SK-N-SH treated with all-trans-retinoic acid at 6 μM for 48 hours (cell line): Measurements from ENCODE around the gene MRPL53.

Experiments used
- ATAC-seq: fragments of 200-7000 bp; cut with Tn5 transposase; 3 replicates; pipeline ENCODE4 v1.9.1; 2020; ENCODE audit warnings: mild to moderate bottlenecking, moderate library complexity
- ARNTL ChIP-seq: fragments of 450-650 bp; formaldehyde crosslinking; IDR thresholded peaks from 2 replicates; pipeline ENCODE4 v1.5.0; 2020; ENCODE audit warnings: low read depth, mild to moderate bottlenecking, moderate library complexity, borderline replicate concordance
- BACH2 ChIP-seq: fragments of 250-450 bp; sonication (Bioruptor Pico); IDR thresholded peaks from 2 replicates; pipeline ENCODE4 v1.9.0; 2021; ENCODE audit warnings: mild to moderate bottlenecking, borderline replicate concordance
- CSDC2 ChIP-seq: fragments of 250-450 bp; sonication (Bioruptor Pico); IDR thresholded peaks from 2 replicates; pipeline ENCODE4 v1.5.0; 2020; ENCODE audit warnings: mild to moderate bottlenecking, moderate library complexity
- GLIS3 ChIP-seq: fragments of 250-450 bp; sonication (Bioruptor Pico); IDR thresholded peaks from 2 replicates; pipeline ENCODE4 v1.5.0; 2020; ENCODE audit warnings: mild to moderate bottlenecking, moderate library complexity
- ISL1 ChIP-seq: fragments of 250-450 bp; sonication (Bioruptor Pico); IDR thresholded peaks from 2 replicates; pipeline ENCODE4 v2.1.2; 2022; ENCODE audit warnings: mild to moderate bottlenecking, moderate library complexity
- OSR1 ChIP-seq: fragments of 250-450 bp; sonication (Bioruptor Pico); IDR thresholded peaks from 2 replicates; pipeline ENCODE4 v1.8.0; 2022; ENCODE audit warnings: moderate library complexity, mild to moderate bottlenecking, inconsistent platforms
- PPARA ChIP-seq: fragments of 250-450 bp; sonication (Bioruptor Pico); IDR thresholded peaks from 2 replicates; pipeline ENCODE4 v1.5.0; 2020; ENCODE audit warnings: mild to moderate bottlenecking, borderline replicate concordance
- RARB ChIP-seq: fragments of 250-450 bp; sonication (Bioruptor Pico); IDR thresholded peaks from 2 replicates; pipeline ENCODE4 v1.8.0; 2021; ENCODE audit warnings: mild to moderate bottlenecking, moderate library complexity
- SNAI2 ChIP-seq: fragments of 250-450 bp; sonication (Bioruptor Pico); IDR thresholded peaks from 2 replicates; pipeline ENCODE4 v1.5.0; 2020; ENCODE audit warnings: mild to moderate bottlenecking, moderate library complexity
- TCF4 ChIP-seq: fragments of 250-450 bp; sonication (Bioruptor Pico); IDR thresholded peaks from 2 replicates; pipeline ENCODE4 v1.8.0; 2021; ENCODE audit warnings: mild to moderate bottlenecking, moderate library complexity, borderline replicate concordance
- TOX ChIP-seq: fragments of 250-450 bp; sonication (Bioruptor Pico); IDR thresholded peaks from 2 replicates; pipeline ENCODE4 v1.8.0; 2021; ENCODE audit warnings: mild to moderate bottlenecking, moderate library complexity, borderline replicate concordance
- ZC3H10 ChIP-seq: fragments of 250-450 bp; sonication (Bioruptor Pico); IDR thresholded peaks from 2 replicates; pipeline ENCODE4 v1.5.1; 2021; ENCODE audit warnings: mild to moderate bottlenecking, moderate library complexity
- ZFP3 ChIP-seq: fragments of 250-450 bp; sonication (Bioruptor Pico); IDR thresholded peaks from 2 replicates; pipeline ENCODE4 v1.5.0; 2020; ENCODE audit warnings: mild to moderate bottlenecking, moderate library complexity
- ZFP30 ChIP-seq: fragments of 450-650 bp; formaldehyde crosslinking; IDR thresholded peaks from 2 replicates; pipeline ENCODE4 v1.5.0; 2022; ENCODE audit warnings: mild to moderate bottlenecking, moderate library complexity
- ZNF565 ChIP-seq: fragments of 450-650 bp; formaldehyde crosslinking; conservative IDR thresholded peaks from 2 replicates; pipeline ENCODE4 v1.5.0; 2020; ENCODE audit warnings: low read depth, mild to moderate bottlenecking, moderate library complexity
- ZNF70 ChIP-seq: fragments of 450-650 bp; formaldehyde crosslinking; IDR thresholded peaks from 2 replicates; pipeline ENCODE4 v1.5.0; 2020; ENCODE audit warnings: mild to moderate bottlenecking, moderate library complexity
- ZNF8 ChIP-seq: fragments of 450-650 bp; formaldehyde crosslinking; IDR thresholded peaks from 2 replicates; pipeline ENCODE4 v1.5.0; 2020; ENCODE audit warnings: mild to moderate bottlenecking, moderate library complexity
- TF ChIP-seq, protein P1 (sequence below): fragments of 250-450 bp; sonication (Bioruptor Pico); IDR thresholded peaks from 2 replicates; pipeline ENCODE4 v1.8.0; 2021; ENCODE audit warnings: low read depth, mild to moderate bottlenecking, moderate library complexity, borderline replicate concordance
- TF ChIP-seq, protein P2 (sequence below): fragments of 250-450 bp; sonication (Bioruptor Pico); IDR thresholded peaks from 2 replicates; pipeline ENCODE4 v1.5.1; 2020; ENCODE audit warnings: low read depth, mild to moderate bottlenecking, moderate library complexity
- TF ChIP-seq, protein P3 (sequence below): fragments of 250-450 bp; sonication (Bioruptor Pico); IDR thresholded peaks from 2 replicates; pipeline ENCODE4 v1.8.0; 2020; ENCODE audit warnings: mild to moderate bottlenecking, moderate library complexity, borderline replicate concordance
- TF ChIP-seq, protein P4 (sequence below): fragments of 250-450 bp; sonication (Bioruptor Pico); IDR thresholded peaks from 2 replicates; pipeline ENCODE4 v1.5.0; 2020; ENCODE audit warnings: mild to moderate bottlenecking, moderate library complexity

Gene MRPL53

DNA sequence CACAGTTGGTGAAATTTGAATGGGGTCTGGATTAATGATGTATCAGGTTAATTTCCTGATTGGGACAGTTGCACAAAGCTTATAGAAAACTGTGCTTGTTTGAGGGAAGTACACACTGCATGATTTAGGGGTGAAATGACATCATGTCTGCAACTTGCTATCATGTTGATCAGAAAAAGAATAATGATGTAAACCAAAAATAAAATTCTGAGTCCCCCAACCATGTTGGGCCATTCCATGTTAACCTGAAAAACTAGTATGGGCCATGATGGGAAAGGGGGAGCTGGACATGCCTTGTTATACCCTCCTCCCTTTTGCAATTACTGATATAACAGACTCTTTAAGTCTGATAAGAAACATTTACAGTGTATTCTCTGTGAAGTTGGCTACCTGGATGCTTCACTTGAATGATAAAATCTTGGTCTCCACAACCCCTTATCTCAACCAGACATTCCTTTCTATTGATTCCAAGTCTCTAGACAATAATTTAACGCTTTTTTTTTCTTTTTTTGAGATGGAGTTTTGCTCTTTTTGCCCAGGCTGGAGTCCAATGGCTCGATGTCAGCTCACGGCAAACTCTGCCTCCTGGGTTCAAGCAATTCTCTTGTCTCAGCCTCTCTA, 21.8 kb downstream of the MRPL53 start (continued):
- TF ChIP-seq, protein P1, sequence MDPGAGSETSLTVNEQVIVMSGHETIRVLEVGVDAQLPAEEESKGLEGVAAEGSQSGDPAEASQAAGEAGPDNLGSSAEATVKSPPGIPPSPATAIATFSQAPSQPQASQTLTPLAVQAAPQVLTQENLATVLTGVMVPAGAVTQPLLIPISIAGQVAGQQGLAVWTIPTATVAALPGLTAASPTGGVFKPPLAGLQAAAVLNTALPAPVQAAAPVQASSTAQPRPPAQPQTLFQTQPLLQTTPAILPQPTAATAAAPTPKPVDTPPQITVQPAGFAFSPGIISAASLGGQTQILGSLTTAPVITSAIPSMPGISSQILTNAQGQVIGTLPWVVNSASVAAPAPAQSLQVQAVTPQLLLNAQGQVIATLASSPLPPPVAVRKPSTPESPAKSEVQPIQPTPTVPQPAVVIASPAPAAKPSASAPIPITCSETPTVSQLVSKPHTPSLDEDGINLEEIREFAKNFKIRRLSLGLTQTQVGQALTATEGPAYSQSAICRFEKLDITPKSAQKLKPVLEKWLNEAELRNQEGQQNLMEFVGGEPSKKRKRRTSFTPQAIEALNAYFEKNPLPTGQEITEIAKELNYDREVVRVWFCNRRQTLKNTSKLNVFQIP = no peak

DNA sequence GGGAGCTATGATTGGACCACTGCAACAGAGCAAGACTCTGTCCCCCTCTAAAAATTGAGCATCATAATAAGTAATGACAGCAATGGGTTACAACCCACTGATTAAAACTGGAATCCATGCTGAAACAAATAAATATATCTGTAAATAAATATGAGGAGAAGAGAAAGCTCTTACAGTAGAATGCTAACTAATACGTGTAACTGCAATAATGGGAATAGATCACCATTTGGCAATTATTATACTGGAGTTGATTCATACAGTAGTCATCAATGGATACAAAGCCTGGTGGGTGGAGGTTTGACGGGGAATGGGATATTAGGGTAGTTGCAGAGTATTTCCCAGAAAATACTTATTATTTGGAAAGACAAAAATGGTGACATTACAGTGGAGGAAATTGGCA, 23.7 kb downstream of the MRPL53 start:
- no peak for ATAC-seq
- TF ChIP-seq CSDC2 (CRISPR knock-in tag) (no peak), TOX (CRISPR knock-in tag) (no peak), ARNTL (CRISPR knock-in tag) (no peak), GLIS3 (CRISPR knock-in tag) (no peak), RARB (CRISPR knock-in tag) (no peak), ZNF565 (CRISPR knock-in tag) (no peak), ZC3H10 (no peak), ZFP30 (no peak), OSR1 (CRISPR knock-in tag) (no peak), SNAI2 (no peak), TCF4 (CRISPR knock-in tag) (no peak), PPARA (CRISPR knock-in tag) (no peak)
- TF ChIP-seq, protein P2, sequence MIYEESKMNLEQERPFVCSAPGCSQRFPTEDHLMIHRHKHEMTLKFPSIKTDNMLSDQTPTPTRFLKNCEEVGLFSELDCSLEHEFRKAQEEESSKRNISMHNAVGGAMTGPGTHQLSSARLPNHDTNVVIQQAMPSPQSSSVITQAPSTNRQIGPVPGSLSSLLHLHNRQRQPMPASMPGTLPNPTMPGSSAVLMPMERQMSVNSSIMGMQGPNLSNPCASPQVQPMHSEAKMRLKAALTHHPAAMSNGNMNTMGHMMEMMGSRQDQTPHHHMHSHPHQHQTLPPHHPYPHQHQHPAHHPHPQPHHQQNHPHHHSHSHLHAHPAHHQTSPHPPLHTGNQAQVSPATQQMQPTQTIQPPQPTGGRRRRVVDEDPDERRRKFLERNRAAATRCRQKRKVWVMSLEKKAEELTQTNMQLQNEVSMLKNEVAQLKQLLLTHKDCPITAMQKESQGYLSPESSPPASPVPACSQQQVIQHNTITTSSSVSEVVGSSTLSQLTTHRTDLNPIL (CRISPR knock-in tag) = no peak
- TF ChIP-seq, protein P3, sequence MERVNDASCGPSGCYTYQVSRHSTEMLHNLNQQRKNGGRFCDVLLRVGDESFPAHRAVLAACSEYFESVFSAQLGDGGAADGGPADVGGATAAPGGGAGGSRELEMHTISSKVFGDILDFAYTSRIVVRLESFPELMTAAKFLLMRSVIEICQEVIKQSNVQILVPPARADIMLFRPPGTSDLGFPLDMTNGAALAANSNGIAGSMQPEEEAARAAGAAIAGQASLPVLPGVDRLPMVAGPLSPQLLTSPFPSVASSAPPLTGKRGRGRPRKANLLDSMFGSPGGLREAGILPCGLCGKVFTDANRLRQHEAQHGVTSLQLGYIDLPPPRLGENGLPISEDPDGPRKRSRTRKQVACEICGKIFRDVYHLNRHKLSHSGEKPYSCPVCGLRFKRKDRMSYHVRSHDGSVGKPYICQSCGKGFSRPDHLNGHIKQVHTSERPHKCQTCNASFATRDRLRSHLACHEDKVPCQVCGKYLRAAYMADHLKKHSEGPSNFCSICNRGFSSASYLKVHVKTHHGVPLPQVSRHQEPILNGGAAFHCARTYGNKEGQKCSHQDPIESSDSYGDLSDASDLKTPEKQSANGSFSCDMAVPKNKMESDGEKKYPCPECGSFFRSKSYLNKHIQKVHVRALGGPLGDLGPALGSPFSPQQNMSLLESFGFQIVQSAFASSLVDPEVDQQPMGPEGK (CRISPR knock-in tag) = no peak
- TF ChIP-seq, protein P4, sequence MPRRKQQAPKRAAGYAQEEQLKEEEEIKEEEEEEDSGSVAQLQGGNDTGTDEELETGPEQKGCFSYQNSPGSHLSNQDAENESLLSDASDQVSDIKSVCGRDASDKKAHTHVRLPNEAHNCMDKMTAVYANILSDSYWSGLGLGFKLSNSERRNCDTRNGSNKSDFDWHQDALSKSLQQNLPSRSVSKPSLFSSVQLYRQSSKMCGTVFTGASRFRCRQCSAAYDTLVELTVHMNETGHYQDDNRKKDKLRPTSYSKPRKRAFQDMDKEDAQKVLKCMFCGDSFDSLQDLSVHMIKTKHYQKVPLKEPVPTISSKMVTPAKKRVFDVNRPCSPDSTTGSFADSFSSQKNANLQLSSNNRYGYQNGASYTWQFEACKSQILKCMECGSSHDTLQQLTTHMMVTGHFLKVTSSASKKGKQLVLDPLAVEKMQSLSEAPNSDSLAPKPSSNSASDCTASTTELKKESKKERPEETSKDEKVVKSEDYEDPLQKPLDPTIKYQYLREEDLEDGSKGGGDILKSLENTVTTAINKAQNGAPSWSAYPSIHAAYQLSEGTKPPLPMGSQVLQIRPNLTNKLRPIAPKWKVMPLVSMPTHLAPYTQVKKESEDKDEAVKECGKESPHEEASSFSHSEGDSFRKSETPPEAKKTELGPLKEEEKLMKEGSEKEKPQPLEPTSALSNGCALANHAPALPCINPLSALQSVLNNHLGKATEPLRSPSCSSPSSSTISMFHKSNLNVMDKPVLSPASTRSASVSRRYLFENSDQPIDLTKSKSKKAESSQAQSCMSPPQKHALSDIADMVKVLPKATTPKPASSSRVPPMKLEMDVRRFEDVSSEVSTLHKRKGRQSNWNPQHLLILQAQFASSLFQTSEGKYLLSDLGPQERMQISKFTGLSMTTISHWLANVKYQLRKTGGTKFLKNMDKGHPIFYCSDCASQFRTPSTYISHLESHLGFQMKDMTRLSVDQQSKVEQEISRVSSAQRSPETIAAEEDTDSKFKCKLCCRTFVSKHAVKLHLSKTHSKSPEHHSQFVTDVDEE (CRISPR knock-in tag) = no peak
- TF ChIP-seq, protein P1 = no peak

DNA sequence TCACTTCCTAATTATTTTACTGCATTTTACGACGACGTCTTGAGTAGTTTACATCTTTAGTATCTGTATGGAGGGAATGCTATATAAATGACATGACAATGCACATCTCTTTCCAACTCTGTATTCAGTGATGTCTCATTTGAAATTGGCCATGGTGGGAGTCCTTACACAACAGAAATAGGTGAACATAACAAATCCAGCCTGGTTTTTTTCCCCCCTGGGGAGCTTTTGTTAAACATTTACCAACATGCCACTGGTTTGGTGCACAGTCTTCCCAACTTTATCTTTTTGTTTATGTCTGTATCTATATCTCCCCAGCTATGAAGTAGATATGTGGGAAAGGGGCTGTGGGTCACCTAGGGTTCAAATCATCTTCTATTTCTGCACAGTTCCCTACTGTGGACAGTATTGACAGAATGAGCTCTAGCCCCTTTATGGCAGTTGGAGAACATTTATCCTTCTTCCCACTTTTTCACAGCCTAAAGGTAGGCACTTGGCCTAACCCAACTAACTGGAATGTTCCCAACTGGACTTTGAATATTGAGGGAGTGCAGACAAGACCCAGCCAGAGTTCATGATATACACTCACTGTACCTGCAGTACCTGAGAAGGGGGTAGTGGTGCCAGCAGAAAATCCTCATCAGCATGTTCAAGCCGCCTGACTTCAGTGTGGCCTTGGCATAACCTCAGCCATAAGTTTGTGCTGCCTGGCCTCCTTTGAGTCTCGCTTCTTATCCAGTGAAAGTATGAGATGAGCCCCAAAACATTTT, 25.1 kb downstream of the MRPL53 start:
- no peak for ATAC-seq
- TF ChIP-seq ZFP30 = no peak
- no peak for TF ChIP-seq ZNF565 (CRISPR knock-in tag)
- TF ChIP-seq TOX (CRISPR knock-in tag) = no peak
- no peak for TF ChIP-seq PPARA (CRISPR knock-in tag)
- TF ChIP-seq ZNF70 (CRISPR knock-in tag) = no peak
- no peak for TF ChIP-seq BACH2 (CRISPR knock-in tag)
- TF ChIP-seq CSDC2 (CRISPR knock-in tag) = no peak
- TF ChIP-seq ZFP3 = no peak
- no peak for TF ChIP-seq ISL1
- no peak for TF ChIP-seq OSR1 (CRISPR knock-in tag)
- TF ChIP-seq ZC3H10 = no peak
- no peak for TF ChIP-seq ZNF8 (CRISPR knock-in tag)
- TF ChIP-seq, protein P3 (CRISPR knock-in tag) = no peak
- no peak for TF ChIP-seq TCF4 (CRISPR knock-in tag)
- TF ChIP-seq, all 23 proteins: peak for 0
